ENCODE results near the gene DRICH1. TPM values are rescaled to one million over a fixed set of nuclear protein-coding genes. Genes with fewer than 3 reads are reported as not detected.

The DRICH1 gene
- total and polyA plus RNA-seq, 2 of the 8 experiments (the other 6 are each of a cell fraction or from before 2014, with no cell fraction given), result 0.21 to 0.28 TPM

GRCh38 chr22:23652286-23652685 is 20.2 kb upstream of the DRICH1 start:
- Histone ChIP-seq H3K9ac (replicated peaks in 1 of 4; ENCODE audit: extremely low read depth in 1 of 4, low read depth in 3 of 4, low read length in 3 of 4) (no peak overlapping the region), H3K4me3 (ENCODE audit: extremely low read depth in 1 of 4, insufficient read depth in 2 of 4, low read depth in 3 of 4, low read length in 4 of 4) (no peak overlapping the region), H3K79me1 (ENCODE audit: low read depth, low read length) (no peaks in the 10 kb centered on the region), H3K27ac (ENCODE audit: low read depth, low read length) (no peak overlapping the region), H4K8ac (ENCODE audit: extremely low read depth, insufficient read depth, low read length) (no peak overlapping the region), H3K9me3 (ENCODE audit: insufficient read depth in 2 of 2, low read depth in 1 of 2, low read length in 1 of 2) (no peaks in the 10 kb centered on the region), H3K4me2 (ENCODE audit: insufficient read depth in 1 of 2, low read depth in 2 of 2, low read length in 2 of 2) (no peak overlapping the region), H2BK12ac (ENCODE audit: low read depth, low read length) (no peak overlapping the region), H3K36me3 (ENCODE audit: control insufficient read depth in 2 of 4, insufficient read depth in 4 of 4, low read length in 3 of 4) (no peaks in the 10 kb centered on the region), H3K23me2 (ENCODE audit: low read depth, low read length) (no peaks in the 10 kb centered on the region), H2BK20ac (ENCODE audit: low read length) (no peak overlapping the region), H3K23ac (ENCODE audit: insufficient read length) (no peak overlapping the region), H3K18ac (ENCODE audit: extremely low read depth, low read length) (no peak overlapping the region), H3K27me3 (replicated peaks in 1 of 4; ENCODE audit: control insufficient read depth in 3 of 4, extremely low read depth in 1 of 4, insufficient read depth in 3 of 4, low read length in 3 of 4) (no peaks in the 10 kb centered on the region), H4K20me1 (replicated peaks in 1 of 2; ENCODE audit: control insufficient read depth in 1 of 2, insufficient read depth in 2 of 2, low read length in 2 of 2) (peaks cover 0 to 5% of the 10 kb centered on the region in 2 experiments), H2BK120ac (replicated peaks; ENCODE audit: low read depth, low read length) (no peak overlapping the region), H3K56ac (replicated peaks; ENCODE audit: insufficient read length, low read depth, low read length) (no peak overlapping the region), H2AK5ac (ENCODE audit: low read depth, low read length) (no peak overlapping the region), H3K4ac (replicated peaks; ENCODE audit: insufficient read length, low read depth, low read length) (no peak overlapping the region), H3K4me1 (replicated peaks in 1 of 4; ENCODE audit: control insufficient read depth in 3 of 4, insufficient read depth in 4 of 4, low read length in 3 of 4) (no peaks in the 10 kb centered on the region; a peak in 1 of 7 replicates), H2AFZ (ENCODE audit: low read length) (no peak overlapping the region), H4K91ac (replicated peaks; ENCODE audit: insufficient read length, low read length) (no peak overlapping the region), H4K5ac (ENCODE audit: insufficient read length, low read depth, low read length) (no peak overlapping the region), H2BK15ac (ENCODE audit: low read length) (no peak overlapping the region), H3K79me2 (ENCODE audit: control insufficient read depth in 1 of 2, insufficient read depth in 2 of 2, low read length in 2 of 2) (no peaks in the 10 kb centered on the region), H2BK5ac (ENCODE audit: low read depth, low read length) (no peak overlapping the region), H3K14ac (ENCODE audit: insufficient read length) (no peak overlapping the region)
- no peak for FAIRE-seq
- ChIA-PET POLR2A (ENCODE audit: partially characterized antibody) (no interaction called here), CTCF (ENCODE audit: partially characterized antibody) (interaction anchor here (0.6 to 1.5 kb wide), 3 partner anchors 10 to 844 kb away, joined by 3 read pairs; no protein-coding TSS in a partner anchor)
- WGBS, 2 experiments (ENCODE audit: extremely low coverage in 1 of 2, insufficient coverage in 1 of 2, insufficient read length in 1 of 2, insufficient replicate concordance in 2 of 2, low coverage in 1 of 2, low lambda C conversion rate in 2 of 2, missing lambda C conversion rate in 1 of 2), result 99% methylated on average over 7 of the region's 7 CpGs; no CpG with 5 or more reads in 1 of the 2 experiments
- no peak for DNase-seq (ENCODE audit: low read depth in 1 of 2, low spot score in 2 of 2)
- no peak for TF ChIP-seq POLR2AphosphoS5 (IDR thresholded peaks at IDR 0.05; ENCODE audit: low read depth, low read length)
- no peak for TF ChIP-seq TBP (IDR thresholded peaks at IDR 0.05; ENCODE audit: low read depth, low read length)
- no peak for TF ChIP-seq KDM5A (IDR thresholded peaks at IDR 0.05; ENCODE audit: low read length)
- TF ChIP-seq RAD21 (IDR thresholded peaks at IDR 0.05 in 1 of 2, conservative IDR thresholded peaks at IDR 0.05 in 1 of 2; ENCODE audit: low read depth in 2 of 2, low read length in 2 of 2), result no peak
- no peak for TF ChIP-seq TCF12 (IDR thresholded peaks at IDR 0.05; ENCODE audit: low read depth, low read length)
- no peak for TF ChIP-seq TEAD4 (IDR thresholded peaks at IDR 0.05; ENCODE audit: low read depth, low read length)
- TF ChIP-seq MAFK (IDR thresholded peaks at IDR 0.05; ENCODE audit: low read depth, low read length), result no peak
- no peak for TF ChIP-seq RBBP5 (IDR thresholded peaks at IDR 0.05; ENCODE audit: borderline replicate concordance, low read depth, low read length)
- TF ChIP-seq GABPA (IDR thresholded peaks at IDR 0.05; ENCODE audit: borderline replicate concordance, insufficient read depth, low read length), result no peak
- no peak for TF ChIP-seq SP1 (IDR thresholded peaks at IDR 0.05; ENCODE audit: low read depth, low read length)
- no peak for TF ChIP-seq CEBPB (IDR thresholded peaks at IDR 0.05; ENCODE audit: low read depth, low read length)
- TF ChIP-seq ATF2 (IDR thresholded peaks at IDR 0.05; ENCODE audit: low read length), result no peak

Data from H1 (cell line).